Daoy (cell line): ENCODE data around the gene CATSPER4. TPM values are rescaled to one million over a fixed set of nuclear protein-coding genes. Genes with fewer than 3 reads are reported as not detected.

Source experiments
- DNase-seq: peaks from one replicate; pipeline ENCODE4 v3.0.0-alpha.2; 2015; ENCODE audit warnings: low read depth
- total RNA-seq: library from RNA; depleted of rRNA; stranded (reverse); fragments of >200 nt; shearing (Covaris generic); gene quantifications from 2 replicates; pipeline ENCODE4 v1.2.3, GENCODE V29; 2014

CATSPER4 gene
- total RNA-seq, 1 experiment from 2014 or later = not detected

DNA sequence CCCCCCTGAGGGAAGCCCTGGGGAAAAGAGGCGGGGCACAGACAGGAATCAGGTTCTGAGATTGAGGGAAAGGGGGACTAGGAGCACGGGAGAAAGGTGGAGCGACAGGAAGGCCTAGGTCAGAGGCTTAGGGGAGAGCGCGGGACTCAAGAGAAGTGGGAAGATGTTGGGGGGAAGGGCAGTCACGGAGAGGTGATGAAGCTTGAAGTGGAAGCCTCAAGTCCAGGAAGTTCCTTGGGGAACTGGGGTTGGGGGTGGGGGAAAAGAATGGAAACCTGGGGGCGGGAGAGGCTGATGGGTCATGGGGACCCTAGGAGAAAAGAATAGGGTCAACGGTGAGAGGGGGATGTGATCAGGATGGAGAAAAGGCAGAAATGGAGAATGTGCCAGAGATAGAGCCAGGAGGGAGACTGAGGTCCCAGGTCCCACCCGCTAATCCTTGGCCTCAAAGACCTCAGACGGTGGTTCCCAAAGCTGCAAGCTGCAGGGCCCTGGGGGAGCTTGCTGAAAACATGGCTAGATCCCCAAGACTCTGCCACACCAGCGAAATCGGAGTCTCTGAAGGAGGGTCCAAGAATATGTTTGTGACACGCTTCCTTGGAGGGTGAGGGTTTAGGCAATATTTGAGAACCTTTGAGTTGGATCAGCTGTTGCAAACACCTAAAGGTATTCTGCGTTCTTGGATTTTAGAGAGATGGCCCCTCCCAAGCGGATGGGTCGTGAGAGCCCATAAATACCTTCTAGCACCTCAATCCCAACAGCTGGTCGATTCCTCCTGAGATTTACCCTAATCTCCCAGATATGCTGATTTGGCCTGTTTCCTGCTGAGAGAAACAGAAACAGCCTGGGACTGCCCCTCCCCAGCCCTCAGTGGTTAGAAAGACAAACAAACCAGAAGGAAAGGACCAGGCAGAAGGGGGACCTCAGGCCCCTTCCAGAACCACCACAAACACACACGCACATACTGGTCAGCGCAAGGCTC lies 25.2 kb upstream of the CATSPER4 start:
- no peak for DNase-seq

DNA sequence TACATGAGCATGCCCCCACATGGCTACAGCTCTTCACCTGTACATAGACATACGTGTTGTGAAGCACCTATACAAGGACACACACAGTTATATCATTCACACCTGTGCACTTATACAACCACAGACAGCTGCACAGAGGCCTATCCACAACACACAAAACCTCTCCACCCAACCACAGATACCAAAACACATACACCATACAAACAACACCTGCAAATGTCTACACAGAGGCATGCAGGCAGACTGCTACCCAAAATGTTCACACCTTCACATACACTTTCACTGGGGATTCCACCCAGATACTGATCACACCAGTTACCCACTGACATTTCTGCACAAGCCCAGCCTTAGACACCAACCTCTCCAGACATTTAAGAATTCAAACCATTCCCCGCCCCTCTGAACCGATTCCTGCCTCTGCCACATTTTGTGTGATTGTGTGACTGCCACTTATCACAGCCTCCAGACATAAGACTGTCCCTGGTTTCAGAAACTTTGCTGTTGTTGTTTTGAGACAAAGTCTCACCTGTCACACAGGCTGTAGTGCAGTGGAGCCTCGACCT lies 23.6 kb upstream of the CATSPER4 start:
- no peak for DNase-seq

DNA sequence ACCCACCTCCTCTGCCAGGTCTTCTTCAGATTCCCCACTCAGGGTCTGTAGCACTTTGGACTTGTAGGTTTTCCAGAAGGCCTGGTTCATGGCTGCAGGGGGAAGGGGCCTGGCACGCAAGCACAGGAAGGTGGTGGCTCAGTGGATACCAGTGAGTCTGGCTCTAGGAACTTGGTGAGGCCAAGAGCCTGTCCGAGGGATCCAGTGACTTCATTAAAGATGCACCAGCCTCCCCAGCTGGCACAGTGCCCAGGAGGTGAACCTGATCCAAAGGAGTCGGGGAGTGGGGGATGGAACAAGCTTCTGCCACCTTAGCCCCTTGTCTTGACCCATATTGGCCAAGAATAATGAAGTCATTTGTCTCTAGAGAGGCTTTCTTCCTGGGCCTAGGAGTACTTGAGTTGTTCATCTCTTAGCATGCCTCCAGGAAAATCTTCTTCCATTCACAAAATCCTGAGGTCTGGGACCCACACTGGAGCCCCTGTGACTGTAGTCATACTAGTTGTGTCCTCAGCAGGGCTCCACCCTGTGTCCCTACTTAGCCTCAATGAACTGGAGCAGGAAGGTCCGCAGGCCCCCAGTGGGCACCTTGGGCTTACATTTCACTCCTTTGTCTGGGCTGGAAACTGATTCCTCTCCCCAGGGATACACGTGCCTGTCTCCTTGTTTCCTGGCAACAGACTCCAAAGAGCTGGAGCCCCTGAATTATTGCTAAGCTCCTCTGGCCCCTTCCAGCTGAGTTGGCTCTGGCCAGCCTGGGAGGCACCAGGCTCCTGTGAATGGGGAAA lies 21.8 kb upstream of the CATSPER4 start, which contains the start of gene C1orf232:
Gene C1orf232, minus strand, starts transcription at position 554 of the 788 bp plus-strand sequence. Its CDS starts 464 bp downstream, at position 90.
- DNase-seq = no peak

DNA sequence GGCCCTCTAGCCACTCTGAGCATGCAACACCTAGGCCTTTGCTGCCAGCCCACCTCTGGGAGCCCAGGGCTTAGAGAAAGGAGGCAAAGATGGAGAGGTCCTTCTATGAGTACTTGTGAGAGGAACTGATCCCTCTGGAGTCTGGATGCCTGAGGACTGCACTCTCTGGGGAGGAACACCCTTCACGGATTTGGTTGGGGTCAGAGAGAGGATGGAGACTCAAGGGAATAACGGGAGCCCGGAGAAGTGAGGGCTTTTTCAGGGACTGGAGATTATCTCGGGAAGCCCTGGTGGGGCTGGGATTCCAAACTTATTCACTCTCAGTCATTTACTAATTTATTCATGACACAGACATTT lies 21.2 kb upstream of the CATSPER4 start:
- no peak for DNase-seq

DNA sequence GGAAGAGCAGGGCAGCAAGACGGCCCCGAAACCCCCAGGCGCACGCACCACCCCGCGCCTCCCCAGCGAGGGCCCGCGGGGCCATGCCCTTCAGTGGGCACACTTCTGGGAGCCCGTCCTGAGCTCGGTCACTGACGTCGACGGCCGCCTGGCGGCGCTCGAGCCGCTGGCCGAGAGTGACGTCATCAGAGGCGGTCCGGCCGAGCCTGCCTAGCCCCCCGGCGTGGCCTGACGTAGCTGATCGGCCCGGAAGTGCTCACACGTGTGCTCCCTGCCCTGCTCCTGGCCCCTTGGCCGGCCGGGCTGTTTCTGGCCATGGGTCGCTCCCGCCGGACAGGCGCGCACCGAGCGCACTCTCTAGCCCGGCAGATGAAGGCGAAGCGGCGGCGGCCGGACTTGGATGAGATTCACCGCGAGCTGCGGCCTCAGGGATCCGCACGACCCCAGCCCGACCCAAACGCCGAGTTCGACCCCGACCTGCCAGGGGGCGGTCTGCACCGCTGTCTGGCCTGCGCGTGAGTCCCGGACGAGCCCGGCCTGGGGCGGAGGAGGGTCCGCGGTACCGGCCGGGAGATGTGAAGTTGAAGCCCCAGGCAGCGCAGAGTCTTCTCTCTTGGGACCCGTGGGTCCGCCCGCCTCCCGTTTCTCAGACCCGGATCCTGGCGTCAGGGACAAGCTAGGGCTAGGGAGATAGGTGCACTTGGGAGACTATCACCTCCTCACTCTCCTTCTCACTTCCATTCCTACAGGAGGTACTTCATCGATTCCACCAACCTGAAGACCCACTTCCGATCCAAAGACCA lies 20.5 kb upstream of the CATSPER4 start, which contains the start of gene ZNF593:
Gene ZNF593, plus strand, starts transcription at position 240 of the 803 bp plus-strand sequence. Its CDS starts 76 bp downstream, at position 316.
- peak; percentile 96 for DNase-seq

DNA sequence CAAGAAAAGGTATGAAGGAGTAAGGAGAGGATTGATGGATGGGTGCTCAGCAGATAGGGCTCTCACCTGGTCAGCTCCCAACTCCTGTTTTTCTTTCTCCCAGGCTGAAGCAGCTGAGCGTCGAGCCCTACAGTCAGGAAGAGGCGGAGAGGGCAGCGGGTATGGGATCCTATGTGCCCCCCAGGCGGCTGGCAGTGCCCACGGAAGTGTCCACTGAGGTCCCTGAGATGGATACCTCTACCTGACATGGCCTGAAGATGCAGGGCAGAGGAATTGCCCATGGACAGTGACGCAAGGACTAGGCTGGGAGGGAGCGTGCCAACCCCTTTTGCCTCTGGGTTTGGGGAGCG lies 20.0 kb upstream of the CATSPER4 start:
- no peak for DNase-seq

DNA sequence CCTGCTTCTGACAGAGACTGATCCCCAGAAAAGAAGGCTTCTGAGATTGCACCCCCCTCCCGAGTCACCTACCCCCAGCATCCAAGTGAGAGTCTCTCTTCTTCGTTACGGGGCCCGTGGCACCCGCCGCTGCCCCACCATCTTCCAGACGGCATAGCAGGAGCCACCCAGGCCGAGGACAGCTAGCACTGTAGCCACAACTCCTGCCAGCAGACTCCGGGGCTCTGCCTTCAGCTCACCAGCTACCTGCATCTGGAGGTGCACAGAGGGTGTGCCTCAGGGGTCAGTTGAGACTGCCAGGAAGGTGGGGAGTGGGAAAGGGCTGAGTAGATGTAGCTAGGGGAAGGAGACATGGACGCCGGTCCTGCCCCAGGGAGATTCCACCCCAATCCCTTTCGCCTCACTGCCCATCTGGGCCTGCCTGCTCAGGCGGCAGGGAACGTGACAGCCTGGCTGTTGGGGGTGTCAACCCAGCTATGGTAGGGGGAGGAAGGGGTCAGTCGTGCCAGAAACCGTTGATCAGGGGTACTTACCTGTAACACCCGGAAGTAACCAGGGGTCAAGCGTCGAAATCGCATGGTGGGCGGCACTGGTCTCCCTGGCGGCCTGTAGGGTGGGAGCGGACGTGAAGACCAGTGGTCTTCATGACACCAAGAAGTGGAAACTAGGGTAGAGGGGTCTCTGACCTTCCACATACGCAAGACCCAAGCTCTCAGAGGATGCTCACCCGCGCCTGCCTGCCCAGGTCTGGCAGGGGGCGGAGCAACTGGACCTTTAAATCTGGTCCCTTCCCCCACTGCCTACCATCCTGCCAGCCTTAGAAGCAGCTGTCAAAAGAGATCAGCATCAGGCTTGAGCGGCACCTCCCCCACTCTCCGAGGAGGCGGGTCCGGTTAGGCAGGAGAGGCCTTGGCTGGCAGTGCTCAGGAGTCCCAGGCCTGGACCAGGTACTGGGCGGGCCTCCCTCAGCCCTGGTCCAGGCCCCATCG lies 19.0 kb upstream of the CATSPER4 start, which contains the start of gene ZNF593OS:
Gene ZNF593OS, minus strand, starts transcription at position 749 of the 989 bp plus-strand sequence. Its CDS starts 171 bp downstream, at position 578.
- DNase-seq = no peak

DNA sequence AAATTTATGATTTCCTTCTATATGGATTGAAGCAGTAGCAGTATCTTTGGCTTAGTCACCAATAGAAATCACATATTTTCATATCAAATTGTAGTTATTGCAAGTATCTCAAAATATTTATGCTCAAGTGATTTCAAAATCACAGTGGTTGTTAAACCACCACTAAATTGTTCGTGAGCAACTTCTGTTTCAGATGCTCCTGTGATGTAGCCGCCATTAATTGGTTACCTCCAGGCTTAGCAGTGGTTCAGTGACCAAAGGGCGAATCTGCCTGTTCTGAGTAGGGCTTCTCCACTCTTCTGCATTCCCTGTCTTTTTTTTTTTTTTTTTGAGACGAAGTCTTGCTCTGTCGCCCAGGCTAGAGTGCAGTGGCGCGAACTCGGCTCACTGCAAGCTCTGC lies 15.1 kb upstream of the CATSPER4 start:
- no peak for DNase-seq

DNA sequence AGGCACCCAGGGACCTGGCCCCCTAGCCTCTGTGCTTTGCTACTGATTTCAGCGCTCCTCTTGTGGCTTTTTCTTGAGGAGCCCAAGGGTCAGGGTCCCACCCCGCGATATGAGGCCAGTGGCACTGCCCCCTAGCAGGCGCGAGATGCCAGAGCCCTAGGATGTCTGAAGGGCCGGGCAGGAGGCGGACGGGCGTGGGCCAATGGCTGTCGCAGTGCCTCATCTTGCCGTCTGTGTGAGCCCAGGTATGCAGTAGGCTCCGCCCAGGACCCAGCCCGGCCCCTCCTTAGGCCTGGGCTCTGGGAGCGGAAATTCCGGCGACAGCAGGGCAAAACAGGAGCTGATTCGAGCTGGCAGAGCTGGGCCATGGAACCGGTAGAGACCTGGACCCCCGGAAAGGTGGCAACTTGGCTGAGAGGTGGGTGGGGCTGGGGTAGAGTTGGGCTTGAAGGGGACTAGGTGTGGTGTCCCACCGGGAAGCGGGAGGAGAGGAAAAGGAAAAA lies 13.2 kb upstream of the CATSPER4 start, which contains the start of gene CNKSR1:
Gene CNKSR1, plus strand, starts transcription at position 310 of the 503 bp plus-strand sequence. Its CDS starts 57 bp downstream, at position 367.
- no peak for DNase-seq

DNA sequence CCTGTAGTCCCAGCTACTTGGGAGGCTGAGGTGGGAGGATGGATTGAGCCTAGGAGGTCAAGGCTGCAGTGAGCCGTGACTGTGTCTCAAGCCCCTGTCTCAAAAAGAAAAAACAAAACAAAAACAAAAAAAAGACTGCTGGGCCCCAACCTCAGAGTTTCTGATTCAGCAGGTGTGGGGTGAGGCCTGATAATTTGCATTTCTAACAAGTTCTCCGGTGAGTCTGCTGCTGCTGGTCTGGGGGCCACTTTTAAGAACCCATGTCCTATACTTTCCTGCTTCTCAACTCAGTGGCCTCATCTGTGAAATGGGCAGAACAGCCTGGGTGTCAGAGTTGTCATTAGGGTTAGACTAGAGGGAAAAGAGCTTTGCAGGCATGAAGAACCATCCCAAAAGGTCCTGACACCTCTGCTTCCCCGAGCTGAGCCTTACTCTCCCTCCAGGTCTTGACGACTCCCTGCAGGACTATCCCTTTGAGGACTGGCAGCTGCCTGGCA lies 10.3 kb upstream of the CATSPER4 start:
- no peak for DNase-seq

DNA sequence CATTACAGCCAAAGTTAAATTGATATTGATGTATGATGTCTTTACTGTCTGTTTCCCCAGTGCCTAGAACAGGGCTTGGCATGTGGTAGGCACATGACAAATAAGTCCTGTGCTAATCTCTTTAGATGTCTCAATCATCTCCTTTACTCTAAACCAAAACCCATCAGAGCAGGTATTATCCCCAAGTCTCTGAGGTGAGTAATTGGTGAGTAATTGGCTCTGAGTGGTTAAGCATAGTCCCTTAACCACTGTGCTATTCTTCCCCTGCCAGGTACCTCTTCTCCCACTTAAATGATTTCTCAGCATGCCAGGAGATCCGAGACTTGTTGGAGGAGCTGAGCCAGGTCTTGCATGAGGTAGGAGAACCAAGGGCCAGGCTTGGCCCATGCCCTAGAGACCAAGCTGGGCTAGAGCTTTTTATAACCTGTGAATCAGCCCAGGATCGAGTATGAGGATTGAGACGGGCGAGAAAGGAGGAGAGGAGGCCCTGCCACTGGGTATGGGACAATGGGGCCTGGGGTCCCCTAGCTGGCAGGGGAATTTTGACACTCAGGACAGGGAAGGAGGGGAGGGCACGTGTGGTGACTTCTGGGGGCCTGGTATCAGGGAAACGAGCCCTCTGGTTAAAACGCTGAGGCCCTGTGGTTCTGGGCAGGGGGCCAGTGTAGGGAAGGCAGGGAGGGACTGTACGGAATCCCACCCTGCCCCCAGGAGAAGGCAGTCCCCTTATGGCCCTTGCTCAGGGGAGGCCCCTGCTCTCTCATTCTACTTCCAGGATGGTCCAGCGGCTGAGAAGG lies 8.6 kb upstream of the CATSPER4 start:
- DNase-seq = peak; percentile 32

DNA sequence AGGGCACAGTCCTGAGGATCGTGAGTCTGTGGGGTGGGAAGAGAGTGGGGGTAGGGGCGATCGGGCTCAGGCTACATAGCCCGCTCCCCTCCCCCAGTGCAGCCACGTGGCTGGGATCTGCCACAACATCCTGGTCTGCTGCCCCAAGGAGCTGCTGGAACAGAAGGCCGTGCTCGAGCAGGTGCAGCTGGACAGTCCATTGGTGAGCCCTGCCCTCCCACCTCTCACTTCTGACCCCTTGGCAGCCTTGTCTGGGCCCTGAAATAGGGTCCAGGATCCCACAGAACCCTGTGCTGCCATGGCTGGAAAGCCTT lies 8.1 kb upstream of the CATSPER4 start:
- DNase-seq = no peak

DNA sequence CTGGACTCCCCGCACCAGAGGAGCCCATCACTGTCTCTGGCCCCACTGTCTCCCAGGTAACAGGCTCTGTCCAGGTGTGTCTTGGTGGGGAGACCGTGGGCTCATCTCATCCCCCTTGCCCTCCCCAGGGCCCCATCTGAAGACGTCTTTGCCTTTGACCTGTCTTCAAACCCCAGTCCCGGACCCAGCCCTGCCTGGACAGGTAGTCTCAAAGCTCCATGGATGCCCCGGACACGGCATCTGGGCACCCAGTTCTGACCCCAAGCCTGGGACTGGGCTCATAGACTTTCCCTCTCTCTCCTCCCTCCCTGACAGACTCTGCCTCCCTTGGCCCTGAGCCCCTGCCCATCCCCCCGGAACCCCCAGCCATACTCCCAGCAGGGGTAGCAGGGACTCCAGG lies 6.3 kb upstream of the CATSPER4 start:
- DNase-seq = no peak

DNA sequence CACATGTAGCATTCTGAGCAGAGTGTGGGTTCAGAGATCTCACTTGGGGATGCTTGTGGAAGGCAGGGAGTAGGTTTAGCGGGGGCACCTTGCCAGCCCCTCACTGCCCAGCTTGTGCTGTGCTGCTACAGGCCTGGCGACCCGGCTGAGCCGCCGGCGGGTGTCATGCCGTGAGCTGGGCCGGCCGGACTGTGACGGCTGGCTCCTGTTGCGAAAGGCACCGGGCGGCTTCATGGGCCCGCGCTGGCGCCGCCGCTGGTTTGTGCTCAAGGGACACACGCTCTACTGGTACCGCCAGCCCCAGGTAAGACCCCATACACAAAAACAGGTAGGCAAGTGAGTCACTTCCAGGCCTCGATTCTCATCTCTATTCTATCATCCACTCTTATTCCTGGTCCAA lies 5.5 kb upstream of the CATSPER4 start:
- no peak for DNase-seq

DNA sequence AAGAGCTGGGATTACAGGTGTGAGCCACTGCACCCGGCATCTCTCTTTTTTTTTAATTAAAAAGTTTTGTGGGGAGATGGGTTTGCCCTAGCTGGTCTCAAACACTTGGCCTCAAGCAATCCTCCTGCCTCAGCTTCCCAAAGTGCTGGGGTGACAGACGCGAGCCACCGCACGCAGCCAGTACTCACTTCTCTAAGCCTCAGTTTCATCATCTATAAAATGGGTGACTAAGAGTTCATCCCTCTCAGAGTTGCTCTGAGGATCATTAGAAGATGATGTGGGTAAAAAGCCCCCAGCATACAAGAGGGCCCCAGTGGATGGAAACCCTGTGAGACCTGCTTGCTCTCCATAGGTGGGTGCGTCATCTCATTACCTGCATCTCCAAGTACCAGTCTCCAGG lies 2.5 kb upstream of the CATSPER4 start:
- no peak for DNase-seq

DNA sequence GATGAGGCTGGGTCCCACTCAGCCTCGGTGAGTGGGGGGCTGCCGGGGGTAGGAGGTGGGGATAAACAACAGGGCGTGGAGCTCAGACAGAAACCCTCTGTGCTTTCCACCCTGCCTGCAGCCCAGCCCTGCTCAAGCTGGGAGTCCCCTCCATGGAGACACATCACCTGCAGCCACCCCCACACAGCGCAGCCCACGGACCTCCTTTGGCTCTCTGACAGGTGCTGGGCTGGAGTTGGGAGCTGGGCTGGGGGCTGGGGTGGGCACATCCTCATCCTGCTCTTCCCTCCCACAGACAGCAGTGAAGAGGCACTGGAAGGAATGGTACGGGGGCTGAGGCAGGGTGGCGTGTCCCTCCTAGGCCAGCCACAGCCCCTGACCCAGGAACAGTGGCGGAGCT lies 1.9 kb upstream of the CATSPER4 start:
- no peak for DNase-seq

DNA sequence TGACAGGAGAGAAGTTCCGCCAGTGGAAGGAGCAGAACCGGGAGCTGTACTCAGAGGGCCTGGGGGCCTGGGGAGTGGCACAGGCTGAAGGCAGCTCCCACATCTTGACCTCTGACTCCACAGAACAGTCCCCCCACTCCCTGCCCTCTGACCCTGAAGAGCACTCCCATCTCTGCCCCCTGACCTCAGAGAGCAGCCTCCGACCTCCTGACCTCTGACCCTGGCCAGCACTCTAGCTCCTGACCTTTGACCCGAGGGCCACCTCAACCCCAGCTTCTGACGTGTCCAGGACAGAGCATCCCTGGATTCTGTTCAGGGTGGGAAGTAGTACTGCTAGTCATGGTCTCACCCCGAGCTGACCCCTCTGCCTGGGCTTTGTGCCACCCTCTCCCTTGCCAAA lies 1.1 kb upstream of the CATSPER4 start:
- DNase-seq = no peak

DNA sequence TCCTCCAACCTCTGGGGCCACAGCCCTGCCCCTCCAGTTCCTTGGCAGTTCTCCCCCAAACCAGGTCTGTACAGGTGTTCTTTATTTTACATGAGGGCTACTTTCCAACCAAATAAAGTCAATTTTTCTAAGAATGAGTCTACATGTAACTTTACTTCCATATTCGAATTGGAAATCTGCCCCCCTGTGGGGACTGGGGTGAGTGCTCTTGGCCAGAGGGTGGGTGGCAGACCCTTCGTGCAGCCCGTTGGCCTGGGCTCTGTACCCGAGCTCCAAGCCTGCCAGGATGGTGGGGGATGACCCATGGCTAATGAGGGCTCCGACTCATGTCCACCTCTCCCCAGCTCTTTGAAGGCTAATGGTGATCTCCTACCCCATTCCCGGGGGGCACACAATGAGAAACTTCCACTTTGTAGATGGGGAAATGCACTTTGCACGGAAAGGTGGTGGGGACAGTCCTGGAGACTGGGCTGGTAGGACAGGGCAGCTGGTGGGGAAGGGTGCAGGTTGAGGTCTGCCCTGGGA lies 589 bp upstream of the CATSPER4 start:
- DNase-seq = no peak

DNA sequence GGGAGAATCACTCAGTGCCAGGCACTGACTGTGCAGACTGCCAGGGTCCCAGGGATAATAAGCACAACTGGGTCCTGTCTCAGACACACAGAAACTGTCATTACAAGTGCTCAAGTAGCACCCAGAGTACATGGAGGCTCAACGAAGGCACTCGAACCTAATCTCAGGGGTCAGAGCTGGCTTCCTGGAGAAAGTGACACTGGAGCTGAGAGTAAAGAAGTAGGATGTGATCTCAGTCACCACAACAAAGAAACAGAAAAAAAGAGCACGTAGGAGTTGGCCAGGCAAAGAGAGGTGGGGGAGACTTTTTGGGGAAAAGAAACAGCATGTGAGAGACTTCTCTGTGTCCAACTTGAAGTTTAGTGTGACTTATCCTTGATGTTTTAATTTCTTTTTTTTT lies 1.3 kb downstream of the CATSPER4 start:
- no peak for DNase-seq
